HUES6 (cell line): ENCODE measurements around the gene TMEM229A.
"Not testable (repeated sequence)": the region's sequence is repeated elsewhere in the genome, so short reads cannot be mapped to it uniquely, and the experiment has no call there.

ENCODE experiments used
- H3K27ac ChIP-seq: 2 replicates; pipeline ENCODE4 v1.7.0; 2013; ENCODE audit warnings: low read depth, mild to moderate bottlenecking, low read length, inconsistent platforms
- H3K27me3 ChIP-seq: 2 replicates; pipeline ENCODE4 v1.6.1; 2013; ENCODE audit warnings: low read length; ENCODE audit not compliant: control insufficient read depth, insufficient read depth
- H3K36me3 ChIP-seq: 2 replicates; pipeline ENCODE4 v1.6.1; 2013; ENCODE audit warnings: low read length; ENCODE audit not compliant: control insufficient read depth, insufficient read depth
- H3K4me1 ChIP-seq: 2 replicates; pipeline ENCODE4 v1.6.1; 2013; ENCODE audit warnings: low read length; ENCODE audit not compliant: control insufficient read depth, insufficient read depth
- H3K4me3 ChIP-seq: 2 replicates; pipeline ENCODE4 v1.5.1; 2013; ENCODE audit warnings: low read depth, low read length
- H3K9ac ChIP-seq: one replicate; pipeline ENCODE4 v1.6.1; 2013; ENCODE audit warnings: mild to moderate bottlenecking, low read length
- H3K9me3 ChIP-seq: 2 replicates; pipeline ENCODE4 v1.6.1; 2013; ENCODE audit warnings: low read depth, low read length; ENCODE audit not compliant: control insufficient read depth, insufficient read depth

TMEM229A gene

DNA sequence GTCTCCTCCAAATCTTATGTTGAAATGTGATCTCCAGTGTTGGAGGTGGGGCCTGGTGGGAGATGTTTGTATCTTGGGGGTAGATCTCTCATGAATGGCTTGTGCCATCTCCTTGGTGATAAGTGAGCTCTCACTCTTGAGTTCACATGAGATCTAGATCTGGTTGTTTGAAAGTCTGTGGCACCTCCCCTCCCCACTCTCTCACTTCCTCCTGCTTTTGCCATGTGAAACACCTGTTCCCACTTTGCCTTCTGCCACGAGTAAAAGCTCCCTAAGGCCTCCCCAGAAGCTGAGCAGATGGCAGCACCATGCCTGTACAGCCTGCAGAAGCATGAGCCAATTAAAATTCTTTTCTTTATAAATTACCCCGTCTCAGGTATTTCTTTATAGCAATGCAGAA, 23.5 kb downstream of the TMEM229A start:
- H3K9ac ChIP-seq, result no peak overlapping the region
- no peaks in the 10 kb centered on the region for H3K36me3 ChIP-seq
- H3K4me1 ChIP-seq, result peaks cover 26% of the 10 kb centered on the region
- H3K4me3 ChIP-seq, result no peak overlapping the region
- no peaks in the 10 kb centered on the region for H3K27me3 ChIP-seq
- 0 out of 2 replicates have a peak, but pooled peaks cover 4% of the 10 kb centered on the region for H3K9me3 ChIP-seq
- H3K27ac ChIP-seq, result no peak overlapping the region

DNA sequence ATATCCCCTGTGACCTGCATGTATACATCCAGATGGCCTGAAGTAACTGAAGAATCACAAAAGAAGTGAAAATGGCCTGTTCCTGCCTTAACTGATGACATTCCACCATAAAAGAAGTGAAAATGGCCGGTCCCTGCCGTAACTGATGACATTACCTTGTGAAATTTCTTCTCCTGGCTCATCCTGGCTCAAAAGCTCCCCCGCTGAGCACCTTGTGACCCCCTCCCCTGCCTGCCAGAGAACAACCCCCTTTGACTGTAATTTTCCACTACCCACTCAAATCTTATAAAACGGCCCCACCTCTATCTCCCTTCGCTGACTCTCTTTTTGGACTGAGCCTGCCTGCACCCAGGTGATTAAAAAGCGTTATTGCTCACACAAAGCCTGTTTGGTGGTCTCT, 24.6 kb downstream of the TMEM229A start:
- peak overlapping the region; percentile 60 for H3K9ac ChIP-seq
- H3K27me3 ChIP-seq, H3K9me3 ChIP-seq, H3K4me3 ChIP-seq, H3K36me3 ChIP-seq: not testable (repeated sequence)
- peaks cover 26% of the 10 kb centered on the region for H3K4me1 ChIP-seq
- peak overlapping the region; percentile 67; the same call in 1 of the 2 replicates for H3K27ac ChIP-seq

DNA sequence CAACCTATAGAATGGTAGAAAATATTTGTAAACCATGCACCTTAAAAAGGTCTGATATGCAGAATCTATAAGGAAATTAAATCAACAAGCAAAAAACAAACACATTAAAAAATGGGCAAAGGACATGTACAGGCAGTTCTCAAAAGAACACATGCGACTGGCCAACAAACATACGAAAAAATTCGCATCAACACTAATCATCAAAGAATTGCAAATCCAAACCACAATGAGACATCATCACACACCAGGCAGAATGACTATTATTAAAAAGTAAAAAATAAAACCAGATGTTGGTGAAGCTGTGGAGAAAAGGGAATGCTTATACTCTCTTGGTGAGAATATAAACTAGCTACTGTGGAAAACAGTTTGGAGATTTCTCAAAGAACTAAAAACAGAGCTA, 33.2 kb downstream of the TMEM229A start:
- Histone ChIP-seq H3K4me3 (no peak overlapping the region), H3K27ac (no peak overlapping the region), H3K9ac (no peak overlapping the region), H3K4me1 (peaks cover 12% of the 10 kb centered on the region), H3K27me3 (no peaks in the 10 kb centered on the region), H3K9me3 (peaks cover 21% of the 10 kb centered on the region; the same call in 1 of the 2 replicates), H3K36me3 (peaks cover 4% of the 10 kb centered on the region; the same call in 1 of the 2 replicates)

DNA sequence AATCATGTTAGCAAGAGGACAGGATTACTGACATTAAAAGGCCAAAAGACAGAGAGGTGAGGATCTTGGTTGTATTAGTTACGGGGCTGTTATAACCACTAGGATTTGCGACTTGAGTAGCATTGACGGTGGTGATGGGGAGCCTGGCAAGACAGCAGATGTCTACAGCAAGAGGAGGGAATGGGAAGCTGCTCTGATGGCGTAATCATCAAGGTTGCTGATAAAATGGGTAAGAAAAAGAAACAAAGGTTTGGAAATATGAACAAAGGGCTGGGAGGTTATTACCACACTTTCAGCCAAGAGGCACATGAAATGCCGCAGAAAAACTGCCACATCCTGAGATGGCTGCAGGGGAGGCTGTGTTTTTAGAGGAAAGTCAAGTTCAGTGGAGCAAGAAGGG, 33.9 kb downstream of the TMEM229A start:
- no peak overlapping the region for H3K9ac ChIP-seq
- H3K9me3 ChIP-seq, result peaks cover 21% of the 10 kb centered on the region; the same call in 1 of the 2 replicates
- no peak overlapping the region for H3K4me3 ChIP-seq
- no peak overlapping the region for H3K27ac ChIP-seq
- H3K4me1 ChIP-seq, result peaks cover 20% of the 10 kb centered on the region
- no peaks in the 10 kb centered on the region for H3K27me3 ChIP-seq
- H3K36me3 ChIP-seq, result peaks cover 4% of the 10 kb centered on the region; the same call in 1 of the 2 replicates

DNA sequence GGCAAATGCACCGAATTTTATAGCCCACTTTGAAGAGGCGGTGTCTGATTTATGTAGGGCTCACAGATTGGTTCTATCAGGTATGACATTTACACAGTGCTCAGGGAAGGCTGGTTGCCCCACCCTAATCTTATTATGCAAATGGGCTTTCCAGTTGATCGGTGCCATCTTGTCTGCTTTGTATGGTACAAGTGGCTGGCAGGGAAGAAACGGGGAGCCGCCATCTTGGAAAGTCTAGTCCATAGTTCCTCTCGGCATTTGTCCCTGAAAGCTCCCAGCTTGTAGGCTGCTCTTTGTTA, 36.6 kb downstream of the TMEM229A start:
- Histone ChIP-seq H3K27ac (no peak overlapping the region), H3K27me3 (no peaks in the 10 kb centered on the region), H3K36me3 (peaks cover 4% of the 10 kb centered on the region; the same call in 1 of the 2 replicates), H3K9me3 (peaks cover 9% of the 10 kb centered on the region; the same call in 1 of the 2 replicates), H3K9ac (no peak overlapping the region), H3K4me3 (no peak overlapping the region), H3K4me1 (peaks cover 20% of the 10 kb centered on the region)

DNA sequence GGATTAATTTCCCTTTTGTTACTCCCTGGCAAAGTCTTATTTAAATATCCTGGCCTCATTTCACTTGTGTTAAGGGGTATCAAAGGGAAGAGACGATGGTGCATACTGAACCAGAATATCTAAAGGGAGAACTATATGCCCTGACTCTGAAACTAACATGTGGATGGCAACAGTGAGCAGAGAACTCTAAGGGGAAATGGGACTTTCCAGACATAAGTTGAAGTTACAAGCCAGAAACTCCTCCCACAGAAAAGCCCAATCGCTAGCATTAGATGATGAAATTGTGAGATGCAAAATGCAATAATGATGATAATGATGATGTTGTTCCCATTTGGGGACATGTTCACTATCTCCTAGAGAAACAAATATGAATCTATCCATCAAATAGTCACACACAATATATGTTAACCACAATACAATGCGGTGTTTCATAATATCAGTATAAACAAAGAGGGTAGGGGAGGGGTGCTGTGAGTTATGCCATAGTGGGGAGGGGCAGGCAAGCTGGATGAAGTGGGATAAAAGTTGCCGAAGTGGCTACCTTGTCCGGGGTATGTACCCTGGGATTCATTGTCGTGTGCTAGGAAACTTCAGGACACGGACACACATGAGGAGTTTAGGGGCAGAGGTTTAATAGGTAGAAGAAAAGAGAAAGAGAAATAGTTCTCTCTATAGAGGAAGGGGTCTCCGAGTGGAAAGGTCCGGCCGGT, 37.1 kb downstream of the TMEM229A start:
- Histone ChIP-seq H3K4me1 (peaks cover 20% of the 10 kb centered on the region), H3K4me3 (no peak overlapping the region; the same call in 1 of the 2 replicates), H3K27me3 (no peaks in the 10 kb centered on the region), H3K36me3 (peaks cover 4% of the 10 kb centered on the region; the same call in 1 of the 2 replicates), H3K9me3 (peaks cover 4% of the 10 kb centered on the region; the same call in 1 of the 2 replicates), H3K27ac (peak overlapping the region; percentile 5; the same call in 1 of the 2 replicates), H3K9ac (peak overlapping the region; percentile 4)

DNA sequence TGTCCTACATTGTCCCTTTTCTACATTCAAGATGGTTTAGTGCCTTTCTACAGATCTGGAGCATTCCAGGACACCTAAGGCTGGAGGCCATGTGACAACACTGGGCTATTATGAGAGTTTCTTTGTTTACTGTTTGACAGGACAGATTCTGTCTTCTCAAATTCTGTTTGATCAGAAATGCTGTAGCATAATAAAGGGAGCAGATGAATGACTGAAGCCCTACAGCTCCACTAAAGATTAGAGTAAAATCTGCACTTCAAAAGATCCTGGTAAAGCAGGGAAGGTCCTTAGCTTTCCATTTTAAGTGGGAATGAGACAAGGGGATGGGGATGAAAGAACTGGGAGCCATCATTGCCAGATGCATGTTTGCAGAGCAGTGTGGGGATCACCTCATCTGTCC, 38.4 kb downstream of the TMEM229A start:
- Histone ChIP-seq H3K36me3 (no peaks in the 10 kb centered on the region; the same call in 1 of the 2 replicates), H3K4me1 (peaks cover 20% of the 10 kb centered on the region), H3K27me3 (no peaks in the 10 kb centered on the region), H3K9me3 (no peaks in the 10 kb centered on the region; the same call in 1 of the 2 replicates), H3K27ac (peak overlapping the region; percentile 66; the same call in 1 of the 2 replicates), H3K9ac (no peak overlapping the region), H3K4me3 (no peak overlapping the region; the same call in 1 of the 2 replicates)

DNA sequence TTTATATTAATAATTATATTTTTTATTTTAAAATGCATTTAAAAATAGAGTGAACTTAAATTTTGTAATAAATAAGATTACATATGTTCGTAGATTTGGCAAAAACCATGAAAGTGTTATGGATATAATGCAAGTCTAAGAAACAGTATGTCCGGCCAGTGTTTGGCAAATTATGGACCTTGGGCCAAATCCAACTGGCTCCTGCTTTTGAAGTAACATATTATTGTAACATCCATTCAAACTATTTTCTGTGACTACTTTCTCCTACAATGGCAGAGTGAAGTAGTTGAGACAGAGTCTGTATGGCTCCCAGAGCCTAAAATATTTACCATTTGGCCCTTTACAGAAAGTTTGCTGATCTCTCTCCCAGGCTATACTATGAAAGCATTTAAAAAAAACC, 38.9 kb downstream of the TMEM229A start:
- no peak overlapping the region for H3K9ac ChIP-seq
- H3K4me1 ChIP-seq, result peaks cover 20% of the 10 kb centered on the region
- H3K36me3 ChIP-seq, result no peaks in the 10 kb centered on the region; the same call in 1 of the 2 replicates
- peak overlapping the region; percentile 66; the same call in 1 of the 2 replicates for H3K27ac ChIP-seq
- no peaks in the 10 kb centered on the region; the same call in 1 of the 2 replicates for H3K9me3 ChIP-seq
- no peak overlapping the region for H3K4me3 ChIP-seq
- no peaks in the 10 kb centered on the region for H3K27me3 ChIP-seq

DNA sequence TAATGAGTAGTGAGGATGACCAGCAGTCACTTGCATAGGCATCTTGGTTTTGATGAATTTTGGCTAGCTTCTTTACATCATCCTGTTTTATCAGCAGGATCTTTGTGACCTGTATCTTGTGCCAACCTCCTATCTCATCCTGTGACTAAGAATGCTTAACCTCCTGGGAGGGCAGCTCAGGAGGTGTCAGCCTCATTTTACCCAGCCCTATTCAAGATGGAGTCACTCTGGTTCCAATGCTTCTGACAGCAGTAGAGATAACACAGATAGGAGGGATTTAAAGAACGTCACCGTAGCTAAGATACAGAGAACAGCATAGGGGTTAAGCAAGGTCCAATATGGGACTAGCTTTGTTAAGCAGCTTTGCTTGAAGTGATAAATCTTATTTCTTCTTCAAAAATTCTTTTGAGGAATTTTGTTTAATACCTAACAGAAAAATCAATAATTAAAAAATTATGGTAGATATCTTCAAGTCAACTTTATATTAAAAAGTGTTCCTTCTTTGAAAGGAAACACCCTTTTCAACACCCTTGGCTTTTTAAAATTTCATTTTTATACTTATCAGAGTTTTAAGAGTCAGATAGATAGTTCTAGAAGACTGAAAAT, 39.9 kb downstream of the TMEM229A start:
- Histone ChIP-seq H3K27ac (no peak overlapping the region), H3K36me3 (no peaks in the 10 kb centered on the region)

DNA sequence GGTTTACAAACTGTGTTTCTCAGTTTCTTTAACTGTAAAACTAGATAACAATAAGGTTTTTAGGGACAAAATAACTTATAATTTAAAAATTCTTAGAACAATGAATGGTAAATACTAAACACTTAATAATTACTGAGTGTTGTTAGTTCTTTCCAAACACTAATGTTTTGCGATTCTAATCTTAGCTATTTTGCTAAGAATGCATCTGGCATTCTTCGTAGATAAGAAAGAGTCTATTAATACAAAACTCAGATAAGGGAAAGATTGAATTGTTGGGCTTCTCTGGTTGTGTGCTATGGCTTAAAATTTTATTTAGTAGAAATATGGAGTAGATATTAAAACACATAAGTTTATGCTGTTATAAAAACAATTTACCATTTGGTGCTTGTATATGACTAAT, 45.4 kb downstream of the TMEM229A start:
- Histone ChIP-seq H3K4me3 (no peak overlapping the region), H3K27me3 (no peaks in the 10 kb centered on the region), H3K36me3 (no peaks in the 10 kb centered on the region), H3K4me1 (no peaks in the 10 kb centered on the region), H3K9me3 (no peaks in the 10 kb centered on the region; the same call in 1 of the 2 replicates), H3K9ac (no peak overlapping the region), H3K27ac (no peak overlapping the region; the same call in 1 of the 2 replicates)

More for the DNA sequence above, 39.9 kb downstream of the TMEM229A start:
- Histone ChIP-seq H3K9ac (no peak overlapping the region), H3K4me3 (no peak overlapping the region), H3K4me1 (peaks cover 20% of the 10 kb centered on the region), H3K27me3 (no peaks in the 10 kb centered on the region), H3K9me3 (no peaks in the 10 kb centered on the region; the same call in 1 of the 2 replicates)
